ENCODE results near the gene MIA3. TPM values are rescaled to one million over a fixed set of nuclear protein-coding genes. Genes with fewer than 3 reads are reported as not detected.

The MIA3 gene
- total and polyA plus RNA-seq, 9 of the 15 experiments (the other 6 are each of a cell fraction or from before 2014, with no cell fraction given) = 21.6 to 89.4 (median 40.8) TPM

GRCh38 chr1:222696741-222697140, 78.8 kb downstream of the MIA3 start (continued):
- TF ChIP-seq, protein P1, sequence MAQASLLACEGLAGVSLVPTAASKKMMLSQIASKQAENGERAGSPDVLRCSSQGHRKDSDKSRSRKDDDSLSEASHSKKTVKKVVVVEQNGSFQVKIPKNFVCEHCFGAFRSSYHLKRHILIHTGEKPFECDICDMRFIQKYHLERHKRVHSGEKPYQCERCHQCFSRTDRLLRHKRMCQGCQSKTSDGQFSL (CRISPR knock-in tag; IDR thresholded peaks at IDR 0.05) = no peak
- TF ChIP-seq, protein P1 (tag; IDR thresholded peaks at IDR 0.05) = no peak
- TF ChIP-seq CREB5 (CRISPR knock-in tag; IDR thresholded peaks at IDR 0.05) (no peak), RAD21 (CRISPR knock-in tag; conservative IDR thresholded peaks at IDR 0.05 in 1 of 2, IDR thresholded peaks at IDR 0.05 in 1 of 2) (no peak), THAP7 (CRISPR knock-in tag; IDR thresholded peaks at IDR 0.05) (no peak), MAZ (CRISPR knock-in tag; conservative IDR thresholded peaks at IDR 0.05 in 1 of 2, IDR thresholded peaks at IDR 0.05 in 1 of 2) (no peak), RUNX1 (IDR thresholded peaks at IDR 0.05; ENCODE audit: low read depth) (no peak), KLF10 (CRISPR knock-in tag; IDR thresholded peaks at IDR 0.05) (no peak), ARNT (IDR thresholded peaks at IDR 0.05) (no peak), ZSCAN32 (CRISPR knock-in tag; IDR thresholded peaks at IDR 0.05) (no peak), CEBPG (CRISPR knock-in tag; IDR thresholded peaks at IDR 0.05) (no peak), CEBPG (tag; conservative IDR thresholded peaks at IDR 0.05 in 1 of 2, IDR thresholded peaks at IDR 0.05 in 1 of 2) (no peak), ZBTB34 (CRISPR knock-in tag; IDR thresholded peaks at IDR 0.05) (no peak), TCF15 (CRISPR knock-in tag; IDR thresholded peaks at IDR 0.05) (no peak), ARID3B (CRISPR knock-in tag; IDR thresholded peaks at IDR 0.05; ENCODE audit: borderline replicate concordance) (no peak), FOXK1 (CRISPR knock-in tag; IDR thresholded peaks at IDR 0.05; ENCODE audit: borderline replicate concordance) (no peak)
- TF ChIP-seq, protein P2, sequence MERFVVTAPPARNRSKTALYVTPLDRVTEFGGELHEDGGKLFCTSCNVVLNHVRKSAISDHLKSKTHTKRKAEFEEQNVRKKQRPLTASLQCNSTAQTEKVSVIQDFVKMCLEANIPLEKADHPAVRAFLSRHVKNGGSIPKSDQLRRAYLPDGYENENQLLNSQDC (CRISPR knock-in tag; IDR thresholded peaks at IDR 0.05) = no peak
